ENCODE results near the gene ARHGEF26. TPM values are rescaled to one million over a fixed set of nuclear protein-coding genes. Genes with fewer than 3 reads are reported as not detected.

ARHGEF26 gene
- polyA plus RNA-seq, 3 donors = 0.05 TPM; not detected in 2

GRCh38 chr3:154197751-154198150 is 76.6 kb downstream of the ARHGEF26 start:
- no peak overlapping the region for H3K4me2 ChIP-seq (replicated peaks; ENCODE audit: extremely low read depth, low read length, poor library complexity, severe bottlenecking)
- intact Hi-C loops (cut with micrococcal nuclease) = no loop called here
- H4K20me1 ChIP-seq (ENCODE audit: insufficient read depth, low read length) = no peaks in the 10 kb centered on the region
- TF ChIP-seq, protein P1, sequence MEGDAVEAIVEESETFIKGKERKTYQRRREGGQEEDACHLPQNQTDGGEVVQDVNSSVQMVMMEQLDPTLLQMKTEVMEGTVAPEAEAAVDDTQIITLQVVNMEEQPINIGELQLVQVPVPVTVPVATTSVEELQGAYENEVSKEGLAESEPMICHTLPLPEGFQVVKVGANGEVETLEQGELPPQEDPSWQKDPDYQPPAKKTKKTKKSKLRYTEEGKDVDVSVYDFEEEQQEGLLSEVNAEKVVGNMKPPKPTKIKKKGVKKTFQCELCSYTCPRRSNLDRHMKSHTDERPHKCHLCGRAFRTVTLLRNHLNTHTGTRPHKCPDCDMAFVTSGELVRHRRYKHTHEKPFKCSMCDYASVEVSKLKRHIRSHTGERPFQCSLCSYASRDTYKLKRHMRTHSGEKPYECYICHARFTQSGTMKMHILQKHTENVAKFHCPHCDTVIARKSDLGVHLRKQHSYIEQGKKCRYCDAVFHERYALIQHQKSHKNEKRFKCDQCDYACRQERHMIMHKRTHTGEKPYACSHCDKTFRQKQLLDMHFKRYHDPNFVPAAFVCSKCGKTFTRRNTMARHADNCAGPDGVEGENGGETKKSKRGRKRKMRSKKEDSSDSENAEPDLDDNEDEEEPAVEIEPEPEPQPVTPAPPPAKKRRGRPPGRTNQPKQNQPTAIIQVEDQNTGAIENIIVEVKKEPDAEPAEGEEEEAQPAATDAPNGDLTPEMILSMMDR (IDR thresholded peaks at IDR 0.05) = no peak
- DNase-seq = no peak
- Mint-ChIP-seq H3K4me3 (no peak overlapping the region), H3K27ac (no peak overlapping the region), H3K4me1 (peaks cover 7% of the 10 kb centered on the region), H3K9me3 (peaks cover 0 to 2% (median 0%) of the 10 kb centered on the region in 7 donors), H3K36me3 (no peaks in the 10 kb centered on the region), H3K27me3 (ENCODE audit: low read depth in 3 of 3) (no peaks in the 10 kb centered on the region)
- H3K9me3 ChIP-seq (replicated peaks in 1 of 2; ENCODE audit: control insufficient read depth in 1 of 2, insufficient read depth in 1 of 2, low read length in 2 of 2) = no peaks in the 10 kb centered on the region
- H3K79me2 ChIP-seq (ENCODE audit: insufficient read depth, low read length) = no peaks in the 10 kb centered on the region
- H3K4me1 ChIP-seq (ENCODE audit: control insufficient read depth in 1 of 2, insufficient read depth in 2 of 2, low read length in 2 of 2) = no peaks in the 10 kb centered on the region
- H3K9ac ChIP-seq (ENCODE audit: insufficient read depth, low read length, poor library complexity, severe bottlenecking) = no peak overlapping the region
- H2AFZ ChIP-seq (ENCODE audit: insufficient read depth, low read depth, low read length, poor library complexity, severe bottlenecking) = no peak overlapping the region
- no peaks in the 10 kb centered on the region for H3K27me3 ChIP-seq (ENCODE audit: control insufficient read depth in 2 of 2, insufficient read depth in 2 of 2, low read length in 2 of 2)
- no peak overlapping the region for H3K4me3 ChIP-seq (replicated peaks in 1 of 3; ENCODE audit: low read depth in 2 of 3, low read length in 3 of 3)
- H3K36me3 ChIP-seq (replicated peaks in 1 of 2; ENCODE audit: control insufficient read depth in 1 of 2, insufficient read depth in 2 of 2, low read length in 2 of 2) = no peaks in the 10 kb centered on the region
- WGBS (ENCODE audit: insufficient coverage) = 100% methylated on average over 2 of the region's 4 CpGs
- H3K27ac ChIP-seq (ENCODE audit: low read depth in 1 of 2, low read length in 2 of 2) = no peak overlapping the region

DNA sequence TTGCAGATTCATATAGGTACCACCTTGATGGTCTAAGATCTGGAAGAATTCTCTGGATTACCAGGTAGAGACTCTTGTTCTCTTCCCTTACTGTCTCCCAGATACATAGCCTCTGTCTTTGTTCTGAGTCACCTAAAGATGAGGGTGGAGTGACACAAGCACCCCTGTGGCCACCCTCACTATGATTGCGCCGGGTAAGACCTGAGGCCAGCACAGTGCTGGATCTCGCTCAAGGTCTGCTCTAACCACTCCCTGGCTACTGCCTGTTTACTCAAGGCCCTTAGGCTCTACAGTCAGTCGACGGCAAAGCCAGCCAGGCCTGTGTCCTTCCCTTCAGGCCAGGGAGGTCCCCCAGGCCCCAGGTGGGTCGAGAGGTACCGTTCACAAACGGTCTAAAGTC is 88.3 kb downstream of the ARHGEF26 start:
- H3K4me3 ChIP-seq (replicated peaks in 1 of 3; ENCODE audit: low read depth in 2 of 3, low read length in 3 of 3) = no peak overlapping the region
- no peaks in the 10 kb centered on the region for H3K27me3 ChIP-seq (ENCODE audit: control insufficient read depth in 2 of 2, insufficient read depth in 2 of 2, low read length in 2 of 2)
- no peak overlapping the region for H3K27ac ChIP-seq (ENCODE audit: low read depth in 1 of 2, low read length in 2 of 2)
- Mint-ChIP-seq H3K27me3 (ENCODE audit: low read depth in 3 of 3) (no peaks in the 10 kb centered on the region), H3K4me3 (no peak overlapping the region), H3K36me3 (no peaks in the 10 kb centered on the region), H3K4me1 (no peaks in the 10 kb centered on the region), H3K9me3 (peaks cover 9 to 24% (median 17%) of the 10 kb centered on the region in 7 donors), H3K27ac (peak overlapping the region in 1 of 7 donors; percentile 64)
- intact Hi-C loops (cut with micrococcal nuclease) = no loop called here
- WGBS (ENCODE audit: insufficient coverage) = 96% methylated on average over 8 of the region's 8 CpGs
- H3K79me2 ChIP-seq (ENCODE audit: insufficient read depth, low read length) = no peaks in the 10 kb centered on the region
- no peak overlapping the region for H2AFZ ChIP-seq (ENCODE audit: insufficient read depth, low read depth, low read length, poor library complexity, severe bottlenecking)
- H3K4me2 ChIP-seq (replicated peaks; ENCODE audit: extremely low read depth, low read length, poor library complexity, severe bottlenecking) = no peak overlapping the region
- H3K36me3 ChIP-seq (replicated peaks in 1 of 2; ENCODE audit: control insufficient read depth in 1 of 2, insufficient read depth in 2 of 2, low read length in 2 of 2) = no peaks in the 10 kb centered on the region
- H4K20me1 ChIP-seq (ENCODE audit: insufficient read depth, low read length) = no peaks in the 10 kb centered on the region
- TF ChIP-seq, protein P1 (IDR thresholded peaks at IDR 0.05) = no peak
- H3K4me1 ChIP-seq (ENCODE audit: control insufficient read depth in 1 of 2, insufficient read depth in 2 of 2, low read length in 2 of 2) = no peaks in the 10 kb centered on the region
- DNase-seq = no peak
- no peak overlapping the region for H3K9ac ChIP-seq (ENCODE audit: insufficient read depth, low read length, poor library complexity, severe bottlenecking)
- peaks cover 3 to 7% of the 10 kb centered on the region in 2 donors for H3K9me3 ChIP-seq (replicated peaks in 1 of 2; ENCODE audit: control insufficient read depth in 1 of 2, insufficient read depth in 1 of 2, low read length in 2 of 2)
